HG02938 (cell line): Measurements from ENCODE around the gene ERMAP.
"Not testable (repeated sequence)": the region's sequence is repeated elsewhere in the genome, so short reads cannot be mapped to it uniquely, and the experiment has no call there.

Experiments
- ATAC-seq: cut with Tn5 transposase; IDR thresholded peaks from one replicate; pipeline ENCODE4 v1.9.1; 2021; ENCODE audit warnings: mild to moderate bottlenecking, moderate library complexity; ENCODE audit not compliant: unreplicated experiment

The ERMAP gene

DNA sequence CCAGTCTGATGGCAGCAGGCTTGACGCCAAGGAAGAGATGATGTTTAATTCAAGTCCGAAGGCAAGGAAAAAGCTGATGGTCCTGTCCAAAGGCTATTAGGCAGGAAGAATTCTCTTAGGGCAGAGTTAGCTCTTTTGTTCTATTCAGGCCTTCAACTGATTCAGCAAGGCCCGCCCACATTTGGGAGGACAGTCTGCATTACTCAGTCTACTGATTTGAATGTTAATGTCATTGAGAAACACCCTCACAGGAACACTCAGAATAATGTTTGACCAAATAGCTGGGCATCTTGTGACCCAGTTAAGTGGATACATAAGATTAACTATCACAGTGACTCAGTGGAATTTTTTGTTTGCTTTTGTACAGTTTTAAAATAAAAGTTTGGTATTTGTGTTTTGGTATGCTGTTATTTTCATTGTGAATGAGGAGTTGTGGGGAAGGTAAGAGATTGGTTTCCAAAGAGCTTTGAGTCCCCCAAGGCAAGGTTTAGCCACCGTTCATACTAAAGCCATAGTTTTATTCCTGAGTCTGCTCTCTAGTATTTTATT is 27.7 kb downstream of the ERMAP start:
- ATAC-seq, result no peak

- no peak for ATAC-seq
These were observed 28.3 kb downstream of the ERMAP start for GRCh38 chr1:42845193-42845592.

DNA sequence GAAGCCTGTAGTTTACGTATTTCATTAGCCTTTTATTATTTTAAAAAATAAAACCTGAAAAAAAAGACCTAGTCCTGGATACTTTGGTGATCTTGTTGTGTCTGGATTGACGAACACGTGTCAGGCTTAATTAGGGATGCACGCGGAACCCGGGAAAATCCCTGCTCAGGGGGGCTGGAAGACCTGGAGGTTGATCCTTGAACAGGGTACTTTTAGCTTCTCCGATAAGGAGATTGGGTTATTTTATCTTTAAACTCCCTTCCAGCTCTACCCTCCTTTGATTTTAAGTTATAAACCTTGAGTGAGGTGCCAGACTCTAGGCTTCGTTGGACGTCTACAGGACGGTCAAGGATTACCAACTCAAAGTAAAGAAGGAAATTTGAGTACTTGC is 28.9 kb downstream of the ERMAP start:
- ATAC-seq, result peak; percentile 7

- peak; percentile 95 for ATAC-seq
These were observed 29.6 kb downstream of the ERMAP start, which contains the start of gene ZNF691 for GRCh38 chr1:42846257-42847110. TSS of gene ZNF691 (plus strand) at chr1:42846613. CDS start at chr1:42849659, 3,046 bp downstream.

DNA sequence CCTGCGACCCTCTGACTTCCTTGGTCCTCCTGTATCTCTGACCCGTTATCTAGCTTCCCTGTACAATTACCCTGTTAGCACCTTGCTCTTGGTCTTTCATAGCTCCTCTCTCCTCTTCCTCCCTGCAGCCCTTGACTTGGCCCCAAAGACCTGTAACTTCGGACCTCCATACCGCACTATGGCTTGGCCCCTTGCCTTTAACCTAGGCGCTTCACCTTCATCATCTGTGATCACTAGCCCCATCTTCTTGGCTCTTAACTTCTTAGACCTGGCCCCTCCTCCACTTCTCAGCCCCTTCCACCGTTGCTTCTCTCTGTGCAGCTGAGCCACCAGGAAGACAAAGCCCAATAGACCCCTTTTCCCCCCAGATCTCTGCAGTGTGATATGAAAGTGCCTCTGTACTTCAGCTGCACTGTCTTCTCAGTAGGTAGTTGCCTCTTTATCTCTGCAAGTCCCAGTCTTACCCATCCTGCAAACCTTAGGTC is 30.2 kb downstream of the ERMAP start:
- ATAC-seq, result no peak

- ATAC-seq, result no peak
These were observed 31.0 kb downstream of the ERMAP start for GRCh38 chr1:42847721-42848460.

DNA sequence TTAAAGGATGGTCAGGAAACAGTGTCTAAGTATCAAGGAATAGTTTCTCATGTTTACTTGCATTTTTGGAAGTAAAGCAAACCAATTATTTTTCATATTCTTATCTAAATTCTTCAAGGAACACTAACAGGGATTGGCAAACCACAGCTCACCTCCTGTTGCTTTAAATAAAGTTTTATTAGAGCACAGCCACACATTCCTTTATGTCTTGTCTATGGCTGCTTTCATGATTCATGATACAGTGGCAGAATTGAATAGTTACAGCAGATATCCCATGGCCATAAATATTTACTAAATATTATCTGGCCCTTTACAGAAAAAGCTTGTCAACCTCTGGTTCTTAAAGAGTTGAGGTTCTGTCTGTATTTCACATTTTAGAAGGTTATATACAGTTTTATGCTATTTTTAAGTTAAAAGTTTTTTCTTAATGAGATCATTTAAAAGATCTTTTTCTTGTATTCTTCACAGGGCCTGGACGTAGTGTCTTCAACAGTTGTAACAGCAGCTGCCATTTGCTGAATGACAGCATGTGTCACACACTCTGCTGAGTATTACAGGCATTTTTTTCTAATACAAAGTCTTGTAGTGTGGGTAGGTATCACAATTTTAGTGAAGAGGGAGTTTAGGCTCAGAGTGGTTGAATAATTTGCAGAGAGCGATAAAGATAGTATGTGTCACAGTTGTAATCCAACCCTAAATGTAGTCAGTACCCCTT is 32.1 kb downstream of the ERMAP start:
- no peak for ATAC-seq

DNA sequence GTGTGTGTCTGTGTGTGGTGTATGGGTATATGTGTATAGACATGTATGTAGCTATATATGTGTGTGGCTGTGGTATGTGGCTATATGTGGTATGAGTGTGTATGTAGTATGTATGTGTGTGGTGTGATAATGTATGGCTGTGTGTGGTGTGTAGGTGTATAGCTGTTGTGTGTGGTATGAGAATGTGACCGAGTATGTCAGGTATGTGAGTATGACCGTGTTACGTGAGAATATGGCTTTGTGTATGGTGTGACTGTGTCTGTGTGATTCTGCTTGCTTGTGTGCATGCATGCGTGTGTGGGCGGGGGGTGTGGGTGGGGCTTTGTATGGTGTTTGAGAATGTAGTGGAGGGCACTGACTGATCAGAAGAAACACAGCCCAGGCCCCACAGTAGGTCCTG is 33.0 kb downstream of the ERMAP start:
- no peak for ATAC-seq

- no peak for ATAC-seq
These were observed 34.5 kb downstream of the ERMAP start for GRCh38 chr1:42851420-42851819.

- ATAC-seq, result no peak
These were observed 35.2 kb downstream of the ERMAP start for GRCh38 chr1:42851960-42852607.

DNA sequence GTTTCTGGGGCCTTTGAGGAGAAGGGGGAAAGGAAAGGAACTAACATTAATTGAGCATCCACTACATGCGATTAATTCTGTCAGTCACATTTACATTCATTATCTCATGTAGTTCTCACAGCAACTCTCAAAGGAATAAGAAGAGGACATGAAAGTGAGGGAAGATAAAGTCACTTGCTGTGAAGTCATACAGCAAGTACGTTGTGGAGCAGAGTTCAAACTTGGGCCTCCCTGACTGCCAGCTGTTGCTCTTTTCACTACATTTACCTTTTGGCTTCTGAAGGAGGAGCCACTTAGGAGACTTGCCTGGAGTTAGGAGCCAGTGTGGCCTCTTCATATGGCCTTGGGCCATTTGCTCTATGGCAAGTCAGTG is 35.7 kb downstream of the ERMAP start:
- ATAC-seq, result no peak

DNA sequence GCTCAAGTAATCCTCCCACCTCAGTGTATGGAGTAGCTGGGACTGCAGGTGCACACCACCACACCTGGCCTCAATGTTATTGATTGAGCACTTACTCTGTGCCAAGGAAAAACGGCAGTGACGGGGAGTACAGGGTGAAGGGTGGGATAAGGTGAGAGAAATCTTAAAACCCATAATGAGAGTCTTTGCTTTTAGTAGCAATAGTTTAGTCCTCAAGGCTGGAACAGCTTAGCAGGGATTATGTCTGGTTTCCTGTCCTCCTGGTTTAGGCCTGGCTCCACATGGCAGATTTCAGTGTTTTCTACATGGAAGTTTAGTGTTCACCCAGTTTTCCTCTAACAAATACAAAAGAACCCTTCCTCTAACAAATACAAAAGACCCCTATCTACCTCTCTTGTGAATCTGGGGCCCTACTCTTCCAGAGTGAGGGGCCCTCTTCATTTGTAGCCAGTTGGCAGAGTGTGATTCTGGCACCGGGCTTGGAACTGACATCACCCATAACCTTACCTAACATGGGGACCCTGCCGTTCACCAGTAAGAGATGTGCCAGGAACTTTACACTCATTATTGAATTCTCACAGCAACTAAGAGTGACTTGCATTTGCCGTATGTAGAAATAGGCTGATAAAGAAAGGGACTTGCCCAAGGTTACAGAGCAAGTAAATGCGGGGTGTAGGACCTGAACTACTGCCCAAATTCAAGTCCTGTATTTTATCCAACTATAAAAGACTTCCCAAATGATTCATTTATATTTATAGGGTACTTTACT is 36.4 kb downstream of the ERMAP start:
- no peak for ATAC-seq

DNA sequence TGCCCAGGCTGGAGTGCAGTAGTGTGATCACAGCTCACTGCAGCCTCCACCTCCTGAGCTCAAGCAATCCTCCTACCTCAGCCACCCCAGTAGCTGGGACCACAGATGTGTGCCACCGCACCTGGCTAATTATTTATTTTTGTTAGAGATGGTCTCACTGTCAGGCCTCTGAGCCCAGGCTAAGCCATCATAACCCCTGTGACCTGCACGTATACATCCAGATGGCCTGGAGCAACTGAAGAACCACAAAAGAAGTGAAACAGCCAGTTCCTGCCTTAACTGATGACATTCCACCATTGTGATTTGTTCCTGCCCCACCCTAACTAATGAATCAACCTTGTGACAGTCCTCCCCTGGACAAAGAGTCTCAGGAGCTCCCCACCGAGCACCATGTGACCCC is 39.6 kb downstream of the ERMAP start:
- not testable (repeated sequence) for ATAC-seq

GRCh38 chr1:42859366-42859765 is 42.4 kb downstream of the ERMAP start:
- ATAC-seq, result not testable (repeated sequence)

DNA sequence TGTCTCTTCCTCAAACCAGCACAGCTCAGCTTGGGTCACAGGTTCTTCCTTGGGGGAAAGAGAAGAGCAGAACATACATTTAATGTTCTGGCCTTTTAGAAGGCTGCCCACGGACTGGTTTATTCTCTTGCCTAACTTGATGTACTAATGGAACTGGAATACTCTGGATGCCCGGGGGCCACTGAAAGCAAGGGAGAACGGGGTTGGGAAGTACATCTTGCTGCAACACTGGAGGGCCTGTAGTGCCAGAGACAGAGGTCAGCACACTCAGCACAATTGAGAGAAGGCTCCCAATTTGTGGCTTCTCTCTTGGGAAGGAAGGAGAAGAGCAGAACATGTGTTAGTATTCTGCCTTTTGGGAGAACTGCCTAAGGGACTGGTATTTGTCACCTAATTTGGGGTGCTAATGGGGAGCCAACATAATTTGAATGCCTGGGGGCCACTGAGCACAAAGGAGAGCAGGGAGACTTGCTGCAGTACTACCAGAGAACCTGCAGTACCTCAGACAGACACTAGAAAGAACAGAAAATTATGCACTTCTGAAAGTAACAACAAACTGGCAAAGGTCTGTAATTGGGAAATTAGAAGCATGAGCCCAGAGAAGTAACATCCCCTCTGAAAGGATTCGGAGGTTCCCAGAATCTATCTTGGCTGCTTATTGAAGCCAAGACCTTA is 43.6 kb downstream of the ERMAP start:
- no peak for ATAC-seq

GRCh38 chr1:42861014-42861399 is 44.1 kb downstream of the ERMAP start:
- ATAC-seq, result no peak

DNA sequence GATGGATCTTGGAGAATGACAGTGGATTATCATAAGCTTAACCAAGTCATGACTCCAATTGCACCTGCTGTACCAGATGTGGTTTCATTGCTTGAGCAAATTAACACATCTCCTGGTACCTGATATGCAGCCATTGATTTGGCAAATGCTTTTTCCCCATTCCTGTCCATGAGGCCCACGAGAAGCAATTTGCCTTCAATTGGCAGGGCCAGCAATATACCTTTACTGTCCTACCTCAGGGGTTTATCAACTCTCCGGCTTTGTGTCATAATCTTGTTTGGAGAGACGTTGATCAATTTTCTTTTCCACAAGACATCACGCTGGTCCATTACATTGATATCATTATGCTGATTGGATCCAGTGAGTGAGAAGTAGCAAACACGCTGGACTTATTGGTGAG is 49.6 kb downstream of the ERMAP start:
- no peak for ATAC-seq

DNA sequence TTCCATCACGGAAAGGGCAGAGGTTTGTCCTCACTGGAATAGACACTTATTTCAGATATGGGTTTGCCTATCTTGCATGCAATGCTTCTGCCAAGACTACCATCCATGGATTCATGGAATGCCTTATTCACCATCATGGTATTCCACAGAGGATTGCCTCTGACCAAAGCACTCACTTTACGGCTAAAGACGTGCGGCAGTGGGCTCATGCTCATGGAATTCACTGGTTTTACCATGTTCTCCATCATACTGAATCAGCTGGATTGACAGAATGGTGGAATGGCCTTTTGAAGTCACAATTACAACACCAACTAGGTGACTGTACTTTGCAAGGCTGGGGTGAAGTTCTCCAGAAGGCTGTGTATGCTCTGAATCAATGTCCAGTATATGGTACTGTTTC is 51.5 kb downstream of the ERMAP start:
- ATAC-seq, result not testable (repeated sequence)

- ATAC-seq, result not testable (repeated sequence)
These were observed 52.3 kb downstream of the ERMAP start for GRCh38 chr1:42869254-42869653.
